Body of pancreas (tissue), 4 donors: Measurements from ENCODE around the gene CNNM3. TPM values are rescaled to one million over a fixed set of nuclear protein-coding genes. Genes with fewer than 3 reads are reported as not detected.

Experiments
- ATAC-seq: fragments of 150-250 bp; one replicate; pipeline ENCODE4 v1.9.1; 2016
- DNase-seq, 4 donors: peaks; one replicate each; pipeline ENCODE4 v3.0.0-alpha.2; 2019
- H3K27ac ChIP-seq, 4 donors: fragments of 200-600 bp; sonication (generic); 1 replicate in 3 of 4; 2 replicates in 1 of 4; pipeline versions ENCODE4 v1.5.1 to v1.6.1; 2016 to 2019; ENCODE audit warnings: mild to moderate bottlenecking in 1 of 4, mixed read lengths in 1 of 4, moderate library complexity in 1 of 4
- H3K27me3 ChIP-seq, 2 donors: fragments of 200-600 bp; sonication (generic); one replicate each; pipeline ENCODE4 v1.6.0; 2016; ENCODE audit warnings: mild to moderate bottlenecking in 1 of 2
- H3K36me3 ChIP-seq, 2 donors: fragments of 200-600 bp; sonication (generic); replicated peaks in 1 of 2; 2 replicates each; pipeline ENCODE4 v1.5.1; 2016; ENCODE audit warnings: low read depth in 2 of 2; ENCODE audit not compliant: insufficient read depth in 1 of 2
- H3K4me1 ChIP-seq: fragments of 200-600 bp; sonication (generic); one replicate; pipeline ENCODE4 v1.6.0; 2016
- H3K4me3 ChIP-seq, 2 donors: fragments of 200-600 bp; sonication (generic); 1 replicate in 1 of 2; 2 replicates in 1 of 2; pipeline ENCODE4 v1.5.1; 2016 to 2019
- H3K9me3 ChIP-seq, 3 donors: fragments of 200-600 bp; sonication (generic); 1 replicate in 2 of 3; 2 replicates in 1 of 3; pipeline ENCODE4 v1.5.1; 2016
- POLR2A ChIP-seq, 3 donors: fragments of 450-650 bp; IDR thresholded peaks; one replicate each; pipeline ENCODE4 v1.6.1; 2016; ENCODE audit warnings: antibody characterized with exemption in 3 of 3, mild to moderate bottlenecking in 2 of 3
- WGBS, 2 donors: methylation state at CpG; one replicate each; pipeline ENCODE4 v1.1.5; 2017; 5-methylcytosine and 5-hydroxymethylcytosine counted together
- intact Hi-C: fragments of 100-400 bp; cut with DNase I; formaldehyde crosslinking; loops from one replicate; pipeline ENCODE4 v1.15.1; 2023
- total RNA-seq, 2 donors: library from RNA; depleted of rRNA; stranded (reverse); fragments of >200 nt; gene quantifications; one replicate each; pipeline ENCODE4 v1.1.0, GENCODE V29; 2016
- TF ChIP-seq, protein P1 (sequence below), 7 experiments: fragments of 450-650 bp in 4 of 7; fragments of 200-600 bp in 3 of 7; sonication (generic) in 3 of 7; IDR thresholded peaks; one replicate each; pipeline ENCODE4 v1.5.1; 2016 to 2019; ENCODE audit warnings: antibody characterized with exemption in 7 of 7

CNNM3 gene
- total RNA-seq, 2 donors from 2014 or later, result 18.2 to 57.7 TPM

DNA sequence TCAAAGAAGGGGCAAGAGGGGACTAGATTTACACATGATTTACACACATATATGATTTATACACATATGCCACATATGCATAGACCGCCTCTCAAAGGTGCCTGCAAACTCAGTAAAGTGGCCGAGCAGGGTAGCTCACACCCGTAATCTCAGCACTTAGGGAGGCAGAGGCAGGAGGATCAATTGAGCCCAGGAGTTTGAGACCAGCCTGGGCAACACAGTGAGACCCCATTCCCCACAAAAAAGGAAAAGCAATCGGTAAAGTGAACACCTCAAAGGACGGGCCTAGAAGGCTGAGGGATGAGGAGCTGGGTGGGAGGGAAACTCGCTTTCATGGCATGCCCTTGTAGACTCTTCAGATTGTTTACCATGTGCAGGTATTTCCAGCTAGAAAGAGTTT, 36.6 kb downstream of the CNNM3 start:
- intact Hi-C loops, result no loop called here
- Histone ChIP-seq H3K27ac (no peak overlapping the region), H3K4me1 (peaks cover 12% of the 10 kb centered on the region), H3K4me3 (no peak overlapping the region), H3K9me3 (no peaks in the 10 kb centered on the region), H3K27me3 (no peaks in the 10 kb centered on the region), H3K36me3 (peaks cover 0 to 5% of the 10 kb centered on the region in 2 donors)
- DNase-seq (no peak), ATAC-seq (no peak)
- TF ChIP-seq, protein P1, sequence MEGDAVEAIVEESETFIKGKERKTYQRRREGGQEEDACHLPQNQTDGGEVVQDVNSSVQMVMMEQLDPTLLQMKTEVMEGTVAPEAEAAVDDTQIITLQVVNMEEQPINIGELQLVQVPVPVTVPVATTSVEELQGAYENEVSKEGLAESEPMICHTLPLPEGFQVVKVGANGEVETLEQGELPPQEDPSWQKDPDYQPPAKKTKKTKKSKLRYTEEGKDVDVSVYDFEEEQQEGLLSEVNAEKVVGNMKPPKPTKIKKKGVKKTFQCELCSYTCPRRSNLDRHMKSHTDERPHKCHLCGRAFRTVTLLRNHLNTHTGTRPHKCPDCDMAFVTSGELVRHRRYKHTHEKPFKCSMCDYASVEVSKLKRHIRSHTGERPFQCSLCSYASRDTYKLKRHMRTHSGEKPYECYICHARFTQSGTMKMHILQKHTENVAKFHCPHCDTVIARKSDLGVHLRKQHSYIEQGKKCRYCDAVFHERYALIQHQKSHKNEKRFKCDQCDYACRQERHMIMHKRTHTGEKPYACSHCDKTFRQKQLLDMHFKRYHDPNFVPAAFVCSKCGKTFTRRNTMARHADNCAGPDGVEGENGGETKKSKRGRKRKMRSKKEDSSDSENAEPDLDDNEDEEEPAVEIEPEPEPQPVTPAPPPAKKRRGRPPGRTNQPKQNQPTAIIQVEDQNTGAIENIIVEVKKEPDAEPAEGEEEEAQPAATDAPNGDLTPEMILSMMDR (IDR thresholded peaks at IDR 0.05), result no peak
- TF ChIP-seq POLR2A (IDR thresholded peaks at IDR 0.05), result no peak
- WGBS, 2 donors, result 95% methylated on average over 6 of the region's 6 CpGs

DNA sequence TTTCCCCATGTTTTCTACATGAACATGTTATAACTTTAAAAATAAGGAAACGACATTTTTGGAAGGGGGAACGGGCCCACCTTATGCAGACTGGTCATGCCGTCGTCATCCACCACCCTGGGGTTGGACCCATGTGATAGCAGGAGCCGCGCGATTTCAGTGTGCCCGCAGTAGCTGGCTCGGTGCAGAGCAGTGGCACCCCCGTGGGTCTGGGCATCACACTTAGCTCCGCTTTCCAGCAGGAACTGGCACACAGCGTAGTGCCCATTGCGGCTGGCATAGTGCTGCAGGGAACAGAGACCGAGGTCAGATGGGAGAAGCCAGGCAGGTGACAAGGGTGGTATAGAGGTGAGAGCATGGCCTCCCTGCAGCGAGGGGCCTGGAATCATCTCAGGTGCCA, 37.3 kb downstream of the CNNM3 start:
- peaks cover 0 to 5% of the 10 kb centered on the region in 2 donors for H3K36me3 ChIP-seq

GRCh38 chr2:96856776-96857666, 41.0 kb downstream of the CNNM3 start:
- Histone ChIP-seq H3K27me3 (no peaks in the 10 kb centered on the region), H3K27ac (peak overlapping the region; percentile 59 to 81 (median 72)), H3K9me3 (no peaks in the 10 kb centered on the region), H3K36me3 (peaks cover 0 to 3% of the 10 kb centered on the region in 2 donors), H3K4me1 (peaks cover 24% of the 10 kb centered on the region), H3K4me3 (peak overlapping the region; percentile 86 to 93)
- no peak for ATAC-seq
- 15 to 22% methylated on average over 18 to 27 of the region's 27 CpGs for WGBS, 2 donors
- TF ChIP-seq POLR2A (IDR thresholded peaks at IDR 0.05), result no peak
- DNase-seq, result peak in 3 of 4 donors; percentile 23 to 42 (median 40)
- intact Hi-C loops, result no loop called here

More for the DNA sequence above, 37.3 kb downstream of the CNNM3 start:
- intact Hi-C loops, result no loop called here
- 91 to 93% methylated on average over 15 of the region's 15 CpGs for WGBS, 2 donors
- DNase-seq, result no peak
- ATAC-seq, result no peak
- Histone ChIP-seq H3K4me1 (peaks cover 12% of the 10 kb centered on the region), H3K9me3 (no peaks in the 10 kb centered on the region), H3K27me3 (no peaks in the 10 kb centered on the region), H3K4me3 (no peak overlapping the region), H3K27ac (no peak overlapping the region)
- TF ChIP-seq POLR2A (IDR thresholded peaks at IDR 0.05), result no peak

GRCh38 chr2:96857667-96858372, 41.8 kb downstream of the CNNM3 start, which contains the start of gene ANKRD39:
TSS of gene ANKRD39 (minus strand) at chr2:96858016. CDS start at chr2:96857987, 29 bp downstream.
- Histone ChIP-seq H3K36me3 (peaks cover 0 to 3% of the 10 kb centered on the region in 2 donors), H3K9me3 (no peaks in the 10 kb centered on the region), H3K4me1 (peaks cover 24% of the 10 kb centered on the region), H3K4me3 (peak within 1 kb of the TSS; percentile 86 to 93), H3K27ac (peak within 1 kb of the TSS; percentile 59 to 81 (median 72)), H3K27me3 (no peaks in the 10 kb centered on the region)
- peak; percentile 97 for ATAC-seq
- peak; percentile 99 for DNase-seq
- peak; percentile 70 to 82 (median 82) for TF ChIP-seq POLR2A (IDR thresholded peaks at IDR 0.05)
- TF ChIP-seq, protein P1 (IDR thresholded peaks at IDR 0.05), result peak; percentile 73 to 98 (median 81)
- WGBS, 2 donors, result 0% methylated on average over 11 to 81 of the region's 81 CpGs
- intact Hi-C loops, result no loop called here

- DNase-seq (peak in 2 of 4 donors; percentile 31 to 40), ATAC-seq (no peak)
- Histone ChIP-seq H3K4me1 (peaks cover 24% of the 10 kb centered on the region), H3K27ac (peak overlapping the region in 2 of 4 donors; percentile 80 to 81), H3K36me3 (peaks cover 3 to 5% of the 10 kb centered on the region in 2 donors), H3K9me3 (no peaks in the 10 kb centered on the region), H3K4me3 (no peak overlapping the region), H3K27me3 (no peaks in the 10 kb centered on the region)
- WGBS, 2 donors, result 68% methylated on average over 11 of the region's 11 CpGs
- TF ChIP-seq, protein P1 (IDR thresholded peaks at IDR 0.05), result no peak
- TF ChIP-seq POLR2A (IDR thresholded peaks at IDR 0.05), result no peak
- intact Hi-C loops, result no loop called here
Measured at GRCh38 chr2:96859099-96859649, 43.1 kb downstream of the CNNM3 start.
